Measurements from ENCODE around the gene OXCT1.

OXCT1 gene

GRCh38 chr5:41707853-41708603 lies 162.2 kb downstream of the OXCT1 start:
- DNase-seq: no peak

- no peak for DNase-seq
Measured at GRCh38 chr5:41695920-41696582, 174.2 kb downstream of the OXCT1 start.

GRCh38 chr5:41686767-41687166 lies 183.5 kb downstream of the OXCT1 start:
- no peak for DNase-seq

GRCh38 chr5:41686191-41686590 lies 184.0 kb downstream of the OXCT1 start:
- no peak for DNase-seq

- no peak for DNase-seq
Measured at GRCh38 chr5:41683181-41683580, 187.0 kb downstream of the OXCT1 start.

GRCh38 chr5:41682641-41683040 lies 187.6 kb downstream of the OXCT1 start:
- DNase-seq: no peak

- no peak for DNase-seq
Measured at GRCh38 chr5:41681840-41682239, 188.4 kb downstream of the OXCT1 start.

All from CD4-positive, alpha-beta T cell treated with Interleukin-17A for 4 hours (primary cell).